IMR-90 (cell line): ENCODE measurements around the gene ST3GAL3. TPM values are rescaled to one million over a fixed set of nuclear protein-coding genes. Genes with fewer than 3 reads are reported as not detected.

Experiments
- ATAC-seq: fragments of 200-7000 bp; cut with Tn5 transposase; 2 replicates; pipeline ENCODE4 v1.9.1; 2020; ENCODE audit warnings: low read depth, mild to moderate bottlenecking, moderate library complexity
- BruUV-seq: library from RNA; stranded (reverse); fragments of 400-500 nt; replicated peaks from 2 replicates; lab custom pipeline; 2021; lab: Mats Ljungman, UMichigan
- CTCF ChIA-PET: fragments of 300-600 bp; formaldehyde crosslinking; extraction: SDS; loops from one replicate; lab custom pipeline; 2021; ENCODE audit warnings: antibody characterized with exemption; lab: Yijun Ruan, JAX
- POLR2A ChIA-PET: fragments of 300-600 bp; sonication (Branson Sonifier 250); formaldehyde crosslinking; loops from one replicate; lab custom pipeline; 2022; ENCODE audit warnings: antibody characterized with exemption; ENCODE audit not compliant: unreplicated experiment; lab: Charles Lee
- DNase-seq: peaks from one replicate; pipeline ENCODE4 v3.0.0; 2013
- H2AFZ ChIP-seq: replicated peaks from 2 replicates; pipeline ENCODE3; 2013; ENCODE audit warnings: low read length, mild to moderate bottlenecking; ENCODE audit not compliant: poor library complexity
- H2AK5ac ChIP-seq: 2 replicates; pipeline ENCODE4 v1.6.1; 2013; ENCODE audit warnings: low read depth, low read length, inconsistent platforms
- H2AK9ac ChIP-seq: replicated peaks from 2 replicates; pipeline ENCODE3; 2013; ENCODE audit warnings: mild to moderate bottlenecking, low read depth, low read length, moderate library complexity; ENCODE audit not compliant: poor library complexity
- H2BK120ac ChIP-seq: 2 replicates; pipeline ENCODE4 v1.6.1; 2013; ENCODE audit warnings: low read depth, low read length, inconsistent platforms
- H2BK15ac ChIP-seq: 3 replicates; pipeline ENCODE4 v1.6.1; 2013; ENCODE audit warnings: low read depth, low read length, inconsistent platforms
- H2BK20ac ChIP-seq: 2 replicates; pipeline ENCODE4 v1.6.1; 2013; ENCODE audit warnings: low read depth, mild to moderate bottlenecking, inconsistent platforms, low read length, moderate library complexity
- H2BK5ac ChIP-seq: 2 replicates; pipeline ENCODE4 v1.6.1; 2013; ENCODE audit warnings: mild to moderate bottlenecking, low read depth, low read length, inconsistent platforms; ENCODE audit not compliant: poor library complexity, severe bottlenecking
- H3K14ac ChIP-seq: replicated peaks from 2 replicates; pipeline ENCODE4 v1.6.1; 2013; ENCODE audit warnings: low read depth, low read length, inconsistent platforms
- H3K18ac ChIP-seq: 2 replicates; pipeline ENCODE4 v1.6.1; 2013; ENCODE audit warnings: low read depth, low read length, control low read depth
- H3K23ac ChIP-seq: 2 replicates; pipeline ENCODE4 v1.6.1; 2013; ENCODE audit warnings: low read depth, low read length, inconsistent platforms
- H3K27ac ChIP-seq: 2 replicates; pipeline ENCODE4 v1.5.1; 2013; ENCODE audit warnings: mild to moderate bottlenecking, control low read depth, low read length; ENCODE audit not compliant: insufficient read depth
- H3K27me3 ChIP-seq: 2 replicates; pipeline ENCODE4 v1.6.1; 2013; ENCODE audit warnings: low read length; ENCODE audit not compliant: control insufficient read depth, insufficient read depth
- H3K36me3 ChIP-seq: 2 replicates; pipeline ENCODE4 v1.6.1; 2013; ENCODE audit warnings: low read length, mixed read lengths; ENCODE audit not compliant: control insufficient read depth, insufficient read depth
- H3K4ac ChIP-seq: 2 replicates; pipeline ENCODE4 v1.6.1; 2013; ENCODE audit warnings: low read depth, low read length, inconsistent platforms
- H3K4me1 ChIP-seq: 2 replicates; pipeline ENCODE4 v1.6.1; 2013; ENCODE audit warnings: low read length, mixed read lengths; ENCODE audit not compliant: control insufficient read depth, insufficient read depth
- H3K4me2 ChIP-seq: 2 replicates; pipeline ENCODE4 v1.6.1; 2013; ENCODE audit warnings: low read depth, mild to moderate bottlenecking, control low read depth, low read length, moderate library complexity
- H3K4me3 ChIP-seq: 2 replicates; pipeline ENCODE4 v1.5.1; 2013; ENCODE audit warnings: low read depth, mild to moderate bottlenecking, control low read depth, low read length, moderate library complexity; ENCODE audit not compliant: insufficient read depth
- H3K56ac ChIP-seq: 2 replicates; pipeline ENCODE4 v1.6.1; 2013; ENCODE audit warnings: low read length, inconsistent platforms; ENCODE audit not compliant: insufficient read depth; ENCODE audit errors: extremely low read depth
- H3K79me1 ChIP-seq, 2 experiments: 2 replicates each; pipeline ENCODE4 v1.6.1; 2013; ENCODE audit warnings: low read length in 2 of 2, inconsistent platforms in 1 of 2, low read depth in 1 of 2
- H3K9ac ChIP-seq: 2 replicates; pipeline ENCODE4 v1.6.1; 2013; ENCODE audit warnings: low read depth, low read length, control low read depth
- H3K9me1 ChIP-seq: 2 replicates; pipeline ENCODE4 v1.6.1; 2013; ENCODE audit warnings: low read length, inconsistent platforms; ENCODE audit not compliant: insufficient read depth
- H3K9me3 ChIP-seq: 2 replicates; pipeline ENCODE4 v1.6.1; 2013; ENCODE audit warnings: low read length; ENCODE audit not compliant: control insufficient read depth, insufficient read depth
- H4K20me1 ChIP-seq: 2 replicates; pipeline ENCODE4 v1.6.1; 2013; ENCODE audit warnings: low read length, inconsistent platforms; ENCODE audit not compliant: insufficient read depth
- H4K5ac ChIP-seq: 2 replicates; pipeline ENCODE4 v1.6.1; 2013; ENCODE audit warnings: mild to moderate bottlenecking, low read depth, low read length, control low read depth
- H4K8ac ChIP-seq, 2 experiments: 2 replicates each; pipeline ENCODE4 v1.6.1; 2013; ENCODE audit warnings: low read depth in 2 of 2, low read length in 2 of 2, control low read depth in 1 of 2, inconsistent platforms in 1 of 2
- H4K91ac ChIP-seq: 2 replicates; pipeline ENCODE4 v1.6.1; 2013; ENCODE audit warnings: low read depth, low read length, inconsistent platforms; ENCODE audit not compliant: insufficient read depth
- BHLHE40 ChIP-seq: fragments of 150-350 bp; IDR thresholded peaks from 2 replicates; pipeline ENCODE4 v1.6.1; 2016; ENCODE audit warnings: mild to moderate bottlenecking, low read depth, low read length
- CEBPB ChIP-seq: IDR thresholded peaks from 2 replicates; pipeline ENCODE4 v1.6.1; 2012; ENCODE audit warnings: low read depth, low read length, improper control_type of control experiment
- CTCF ChIP-seq: conservative IDR thresholded peaks from 2 replicates; pipeline ENCODE4 v1.5.1; 2012; ENCODE audit warnings: mild to moderate bottlenecking, low read depth, low read length, improper control_type of control experiment
- ELK1 ChIP-seq: fragments of 150-350 bp; IDR thresholded peaks from 2 replicates; pipeline ENCODE4 v1.6.1; 2016; ENCODE audit warnings: low read depth, mild to moderate bottlenecking, low read length, moderate library complexity, borderline replicate concordance
- MAFK ChIP-seq: IDR thresholded peaks from 2 replicates; pipeline ENCODE4 v1.6.1; 2012; ENCODE audit warnings: low read depth, low read length, improper control_type of control experiment
- MAZ ChIP-seq: IDR thresholded peaks from 2 replicates; pipeline ENCODE4 v1.6.1; 2012; ENCODE audit warnings: low read depth, mild to moderate bottlenecking, low read length, improper control_type of control experiment, moderate library complexity, borderline replicate concordance
- MXI1 ChIP-seq: IDR thresholded peaks from 2 replicates; pipeline ENCODE4 v1.6.1; 2012; ENCODE audit warnings: low read depth, mild to moderate bottlenecking, low read length, moderate library complexity, borderline replicate concordance
- POLR2A ChIP-seq: IDR thresholded peaks from 2 replicates; pipeline ENCODE4 v1.6.1; 2012; ENCODE audit warnings: mild to moderate bottlenecking, low read depth, low read length
- RCOR1 ChIP-seq: IDR thresholded peaks from 2 replicates; pipeline ENCODE4 v1.6.1; 2012; ENCODE audit warnings: mild to moderate bottlenecking, low read length, improper control_type of control experiment; ENCODE audit not compliant: insufficient replicate concordance
- RFX5 ChIP-seq: IDR thresholded peaks from 2 replicates; pipeline ENCODE4 v1.8.0; 2012; ENCODE audit warnings: low read depth, mild to moderate bottlenecking, low read length, moderate library complexity
- WGBS, 2 experiments: methylation state at CpG; one replicate each; pipeline versions ENCODE4 v1.1.5 to v1.1.7; 2013; ENCODE audit warnings: missing lambda C conversion rate in 2 of 2; ENCODE audit not compliant: insufficient read length in 1 of 2; ENCODE audit errors: extremely low coverage in 2 of 2; 5-methylcytosine and 5-hydroxymethylcytosine counted together
- dilution Hi-C: fragments of 300-500 bp; cut with HindIII; formaldehyde crosslinking; loops from one replicate; pipeline ENCODE4 v1.14.3; 2018; ENCODE audit warnings: low sequenced_read_pairs; ENCODE audit not compliant: unreplicated experiment
- in situ Hi-C: fragments of 300-500 bp; cut with MboI; formaldehyde crosslinking; loops from 3 replicates; pipeline ENCODE4 v1.14.3; 2019; ENCODE audit warnings: low sequenced_read_pairs, inconsistent platforms, mixed read lengths
- intact Hi-C: fragments of 100-400 bp; cut with micrococcal nuclease; formaldehyde crosslinking; loops from 2 replicates; pipeline ENCODE4 v1.10.0; 2022
- polyA plus RNA-seq, 3 experiments: library from polyadenylated mRNA; depleted of rRNA; stranded (reverse); fragments of >200 nt; gene quantifications; 2 replicates each; pipeline ENCODE4 v1.2.3, GENCODE V29; 2012; ENCODE audit warnings: low replicate concordance in 1 of 3
- total RNA-seq: library from RNA; depleted of rRNA; stranded (reverse); fragments of >200 nt; gene quantifications from 2 replicates; pipeline ENCODE4 v1.2.3, GENCODE V29; 2012

ST3GAL3 gene
- total and polyA plus RNA-seq, 2 of the 4 experiments (the other 2 are of a cell fraction) = 12.0 to 14.8 TPM

GRCh38 chr1:43951021-43951985 is 244.0 kb downstream of the ST3GAL3 start (continued):
- TF ChIP-seq MAZ (no peak), MXI1 (no peak)

GRCh38 chr1:43952731-43953346 is 245.5 kb downstream of the ST3GAL3 start:
- H3K79me1 ChIP-seq = peaks cover 29 to 43% of the 10 kb centered on the region in 2 experiments
- no peak overlapping the region for H2AK5ac ChIP-seq
- DNase-seq = no peak
- no peak for ATAC-seq
- H3K14ac ChIP-seq = no peak overlapping the region
- H2AFZ ChIP-seq = no peak overlapping the region
- H4K5ac ChIP-seq = no peak overlapping the region
- no TSS peak for BruUV-seq
- peaks cover 21% of the 10 kb centered on the region for H4K20me1 ChIP-seq
- 56 to 100% methylated on average over 1 to 3 of the region's 8 CpGs for whole genome bisulfite sequencing, 2 experiments
- H2BK15ac ChIP-seq = no peak overlapping the region
- H3K23ac ChIP-seq = no peak overlapping the region
- no peak overlapping the region for H3K4me2 ChIP-seq
- H3K27ac ChIP-seq = no peak overlapping the region
- H3K27me3 ChIP-seq = no peaks in the 10 kb centered on the region
- CTCF ChIA-PET = no interaction called here
- no peak overlapping the region for H2AK9ac ChIP-seq
- dilution Hi-C loops = no loop called here
- H3K56ac ChIP-seq = no peak overlapping the region
- H2BK20ac ChIP-seq = no peak overlapping the region
- no peak overlapping the region for H4K91ac ChIP-seq
- H3K9me1 ChIP-seq = peaks cover 12% of the 10 kb centered on the region; the same call in 1 of the 2 replicates
- TF ChIP-seq MAFK (no peak), RFX5 (no peak), CTCF (no peak), BHLHE40 (no peak), MAZ (no peak), CEBPB (no peak), RCOR1 (no peak), ELK1 (no peak), POLR2A (no peak)
- H3K4me3 ChIP-seq = no peak overlapping the region
- H4K8ac ChIP-seq = no peak overlapping the region
- no peak overlapping the region for H2BK120ac ChIP-seq
- no peak overlapping the region for H3K9ac ChIP-seq
- intact Hi-C loops = no loop called here
- H3K36me3 ChIP-seq = peaks cover 14% of the 10 kb centered on the region
- POLR2A ChIA-PET = no interaction called here
- no peak overlapping the region for H3K4ac ChIP-seq
- no peak overlapping the region for H2BK5ac ChIP-seq
- peaks cover 5% of the 10 kb centered on the region for H3K4me1 ChIP-seq
- H3K9me3 ChIP-seq = no peaks in the 10 kb centered on the region
- no peak overlapping the region for H3K18ac ChIP-seq
- in situ Hi-C loops = loop anchor here (25.0 kb wide), 1 partner anchor 416 kb away; the partner anchor contains the start of gene PTPRF
